ENCODE measurements around the gene PTPRJ. TPM values are rescaled to one million over a fixed set of nuclear protein-coding genes. Genes with fewer than 3 reads are reported as not detected.

PTPRJ gene
- total and polyA plus RNA-seq, 9 of the 15 experiments (the other 6 are each of a cell fraction or from before 2014, with no cell fraction given) = 0.56 to 10.7 (median 4.8) TPM

- TF ChIP-seq FIP1L1 (IDR thresholded peaks at IDR 0.05; ENCODE audit: low read depth, low read length, poor library complexity, severe bottlenecking) = no peak
- no peak for TF ChIP-seq NFIC (IDR thresholded peaks at IDR 0.05)
- no peak for TF ChIP-seq FOXP4 (CRISPR knock-in tag; IDR thresholded peaks at IDR 0.05; ENCODE audit: borderline replicate concordance)
- TF ChIP-seq NUFIP1 (IDR thresholded peaks at IDR 0.05; ENCODE audit: partially characterized antibody) = no peak
- no peak for TF ChIP-seq THAP12 (CRISPR knock-in tag; IDR thresholded peaks at IDR 0.05)
- TF ChIP-seq ADNP (tag; IDR thresholded peaks at IDR 0.05) = no peak
- TF ChIP-seq PCBP2 (IDR thresholded peaks at IDR 0.05; ENCODE audit: low read depth, low read length, poor library complexity, severe bottlenecking) = no peak
- no peak for TF ChIP-seq CHD1 (IDR thresholded peaks at IDR 0.05; ENCODE audit: low read length)
- TF ChIP-seq PATZ1 (CRISPR knock-in tag; IDR thresholded peaks at IDR 0.05; ENCODE audit: borderline replicate concordance) = no peak
- no peak for TF ChIP-seq ZNF57 (CRISPR knock-in tag; IDR thresholded peaks at IDR 0.05)
- TF ChIP-seq GTF2B (IDR thresholded peaks at IDR 0.05; ENCODE audit: extremely low read depth, insufficient read length) = no peak
- no peak for TF ChIP-seq SNIP1 (IDR thresholded peaks at IDR 0.05; ENCODE audit: low read depth)
- TF ChIP-seq E2F6 (IDR thresholded peaks at IDR 0.05; ENCODE audit: borderline replicate concordance in 1 of 2, extremely low read depth in 1 of 2, insufficient read depth in 1 of 2, insufficient read length in 1 of 2, low read depth in 1 of 2, low read length in 1 of 2, poor library complexity in 1 of 2, severe bottlenecking in 1 of 2) = no peak
Observed at GRCh38 chr11:47991266-47991830, 11.0 kb downstream of the PTPRJ start (continued).

All from K562 (cell line).